HG02610 (cell line): ENCODE data around the gene PATL1.

Experiments
- ATAC-seq: cut with Tn5 transposase; IDR thresholded peaks from one replicate; pipeline ENCODE4 v1.9.1; 2021; ENCODE audit warnings: mild to moderate bottlenecking, moderate library complexity; ENCODE audit not compliant: unreplicated experiment

Gene PATL1

DNA sequence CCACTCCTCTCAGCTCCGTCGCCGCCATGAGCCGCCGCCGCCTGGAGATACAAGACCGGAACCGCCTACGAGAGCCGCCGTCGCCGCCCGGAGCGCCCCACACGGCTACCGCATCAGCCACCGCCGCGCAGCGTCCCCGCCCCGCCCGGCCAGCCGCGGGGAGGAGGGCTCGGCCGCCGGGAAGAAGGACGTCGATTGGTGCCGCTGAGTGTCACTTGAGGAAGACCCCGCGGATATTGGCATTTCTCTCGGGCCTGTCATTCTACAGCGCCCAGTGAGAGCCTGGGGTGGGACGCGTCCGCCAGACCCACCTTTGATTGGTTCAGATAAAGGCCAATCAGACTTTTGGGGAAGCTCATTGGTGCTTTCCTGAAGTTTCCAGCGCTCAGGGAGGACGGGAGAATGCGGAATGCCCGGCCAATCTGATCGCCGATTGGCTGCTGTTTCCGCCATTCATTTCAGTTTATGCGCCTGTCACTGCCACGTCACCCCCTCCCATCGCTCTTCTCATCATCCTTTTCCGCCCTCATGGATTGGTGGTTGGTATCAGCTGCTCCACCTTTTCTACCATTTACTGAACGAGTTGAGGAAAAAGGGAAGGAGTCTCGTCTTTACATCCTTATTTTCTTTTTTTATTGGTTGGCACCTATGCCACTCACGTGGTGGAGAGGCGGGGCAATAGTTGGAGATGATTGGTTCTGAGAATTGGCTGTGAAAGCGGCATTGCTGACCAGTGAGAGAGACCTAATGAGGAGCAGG is 53.0 kb downstream of the PATL1 start, which contains the start of gene OSBP:
Gene OSBP (minus strand): TSS at position 138 of the 759 bp plus-strand sequence. CDS start 110 bp downstream, at position 28.
- peak; percentile 90 for ATAC-seq

DNA sequence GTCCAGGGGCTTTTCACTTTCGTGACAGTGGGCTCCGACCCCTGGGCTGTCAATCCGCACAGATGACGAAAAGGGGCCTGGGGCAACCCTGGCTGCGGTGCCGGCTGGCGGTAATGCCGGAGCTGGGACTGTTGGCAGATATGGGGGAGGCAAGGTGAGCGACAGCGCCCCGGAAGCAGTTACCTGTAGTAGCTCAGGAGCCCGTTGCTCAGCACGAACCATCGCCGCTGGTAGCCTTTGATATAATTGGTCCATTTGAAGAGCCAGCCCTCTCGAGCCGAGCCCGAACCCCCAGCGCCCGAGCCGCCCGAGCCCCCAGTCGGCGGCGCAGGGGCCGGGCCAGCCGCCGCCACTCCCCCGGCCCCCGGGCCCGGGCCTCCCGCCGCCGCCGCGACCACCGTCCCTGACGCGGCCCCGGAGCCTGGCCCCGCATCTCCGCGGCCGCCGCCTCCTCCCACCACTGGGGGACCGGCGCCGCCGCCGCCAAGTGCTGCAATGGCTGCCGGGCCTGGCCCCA is 53.7 kb downstream of the PATL1 start:
- peak; percentile 8 for ATAC-seq

DNA sequence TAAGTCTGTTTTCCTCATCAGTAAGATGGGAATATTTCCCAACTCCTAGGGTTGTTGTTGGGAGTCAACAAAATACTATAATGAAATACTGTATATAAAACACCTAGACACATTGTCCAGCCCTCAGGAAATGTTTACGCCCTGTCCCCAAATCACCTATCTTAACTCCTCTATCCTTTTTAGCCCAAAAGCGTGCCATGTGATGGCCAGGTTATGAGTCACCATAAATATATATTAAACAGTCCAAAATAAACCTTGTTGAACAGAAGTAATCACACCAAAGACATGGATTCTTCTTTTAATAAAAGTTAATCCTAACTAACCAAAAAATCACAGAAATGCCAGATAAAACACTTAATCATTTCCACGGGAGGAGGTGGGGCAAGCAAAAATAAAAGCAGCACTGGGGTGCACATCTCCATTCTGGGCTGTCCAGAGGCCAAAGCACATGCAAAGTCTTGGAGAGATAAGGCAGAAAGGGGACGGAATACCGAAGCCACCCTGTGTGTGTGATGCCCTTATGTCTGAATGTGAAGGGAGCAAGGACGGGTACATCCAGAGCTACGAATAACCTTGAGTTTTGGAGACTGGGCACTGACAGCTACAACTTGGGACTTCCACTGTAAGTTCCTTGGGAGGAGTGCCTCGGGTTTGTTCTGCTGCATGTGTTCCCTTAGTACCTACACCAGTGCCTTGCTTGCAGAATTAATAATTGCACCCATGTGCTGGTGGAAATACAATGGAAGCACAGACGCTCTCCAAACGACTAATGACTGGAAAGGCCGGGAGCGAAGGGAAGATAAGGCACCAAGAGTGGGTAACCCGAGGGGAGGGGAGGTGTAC is 54.3 kb downstream of the PATL1 start:
- ATAC-seq: no peak

DNA sequence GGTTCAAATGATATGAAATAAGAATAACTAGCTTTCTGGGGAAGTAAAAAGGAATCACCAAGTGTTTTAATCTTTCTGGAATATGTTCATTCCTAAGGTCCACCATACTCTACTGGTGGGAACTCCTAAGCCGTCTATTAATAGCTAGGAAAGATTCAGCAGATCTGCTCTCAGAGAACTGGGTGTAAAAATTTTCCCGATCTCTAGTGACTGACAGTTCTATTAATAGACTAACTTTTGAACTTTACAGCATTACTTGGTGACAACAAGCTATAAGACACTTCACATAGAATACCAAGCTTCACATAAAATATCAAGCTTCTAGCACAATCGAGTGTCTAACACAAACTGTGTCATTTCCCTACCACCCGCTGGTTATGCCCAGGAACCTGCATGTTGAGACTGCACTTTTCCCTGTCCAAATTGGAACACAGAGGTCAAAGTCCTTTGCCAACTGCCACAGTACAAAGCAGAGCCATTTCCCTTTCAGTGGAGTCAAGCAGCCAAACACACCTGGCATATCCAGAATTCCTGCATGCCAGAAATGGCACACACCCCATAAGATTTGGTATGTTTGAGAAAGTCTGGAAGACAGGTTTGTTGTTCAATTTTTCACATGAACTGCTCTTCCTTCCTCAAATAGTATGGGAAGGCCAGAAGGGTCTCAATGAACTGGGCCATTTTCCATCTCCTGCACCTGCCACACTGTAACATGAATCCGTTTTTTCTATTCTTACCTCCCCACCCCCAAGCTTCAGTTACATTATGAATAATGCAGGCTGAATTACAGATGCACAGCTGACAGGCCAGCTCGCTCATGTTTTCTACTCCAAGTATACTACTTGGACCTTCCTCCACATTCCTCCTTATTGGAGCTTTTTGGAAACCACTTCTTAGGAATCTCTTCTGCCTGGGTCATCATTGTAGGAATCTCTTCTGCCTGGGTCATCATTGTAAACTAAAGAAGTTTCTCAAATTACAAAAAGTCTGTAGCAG is 57.0 kb downstream of the PATL1 start:
- ATAC-seq: no peak

DNA sequence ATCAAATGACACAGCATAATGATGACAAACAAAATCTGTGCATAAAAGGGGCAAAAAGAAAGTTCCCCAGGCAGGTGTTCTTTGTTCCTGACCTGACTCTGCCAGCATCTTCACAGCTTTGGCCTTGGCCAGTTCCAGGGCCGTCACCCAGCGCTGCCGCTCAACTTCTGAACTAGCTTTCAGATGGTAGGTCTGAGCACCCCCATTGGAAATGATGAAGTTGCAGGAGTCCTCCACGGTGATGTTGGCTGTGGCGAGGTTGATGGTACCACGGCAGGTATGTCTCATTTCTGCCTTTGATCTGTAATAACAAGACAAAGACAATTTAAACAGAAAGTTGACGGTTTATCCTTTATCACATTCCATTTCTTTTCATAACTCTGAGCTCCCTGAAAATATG is 58.5 kb downstream of the PATL1 start:
- ATAC-seq: no peak

DNA sequence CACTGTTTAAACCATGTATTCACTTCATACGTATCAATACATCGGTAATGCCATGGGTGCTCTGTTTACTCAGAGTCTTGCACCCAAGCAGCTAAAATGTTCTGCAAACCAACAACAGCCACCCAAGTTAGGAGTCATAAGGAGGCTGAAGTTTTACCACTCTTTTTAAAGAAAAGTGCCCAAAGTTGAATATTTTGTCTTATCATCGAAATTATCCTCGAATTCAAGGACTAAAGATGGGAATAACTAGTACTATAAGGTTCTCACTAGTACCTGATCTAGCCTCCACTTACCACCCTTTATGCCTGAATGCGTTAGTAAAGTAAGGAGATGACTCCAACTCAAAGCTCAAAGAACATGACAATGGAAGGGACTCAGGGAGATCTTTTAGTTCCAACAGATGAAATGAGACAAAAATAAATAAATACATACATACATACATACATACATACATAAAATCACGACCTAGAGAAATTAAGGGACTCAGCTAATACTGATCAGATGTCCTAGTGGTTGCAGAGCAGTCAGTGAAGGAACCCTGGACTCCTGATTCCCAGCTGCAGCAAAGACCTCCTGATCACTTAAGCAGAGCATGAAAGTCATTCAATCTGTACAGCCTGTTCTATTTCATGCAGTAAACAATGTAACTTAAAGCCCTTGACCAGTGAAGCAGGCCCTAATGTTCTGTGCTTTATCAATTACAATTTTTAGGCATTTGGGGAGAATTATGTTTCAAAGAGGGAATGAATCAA is 61.0 kb downstream of the PATL1 start:
- ATAC-seq: no peak

DNA sequence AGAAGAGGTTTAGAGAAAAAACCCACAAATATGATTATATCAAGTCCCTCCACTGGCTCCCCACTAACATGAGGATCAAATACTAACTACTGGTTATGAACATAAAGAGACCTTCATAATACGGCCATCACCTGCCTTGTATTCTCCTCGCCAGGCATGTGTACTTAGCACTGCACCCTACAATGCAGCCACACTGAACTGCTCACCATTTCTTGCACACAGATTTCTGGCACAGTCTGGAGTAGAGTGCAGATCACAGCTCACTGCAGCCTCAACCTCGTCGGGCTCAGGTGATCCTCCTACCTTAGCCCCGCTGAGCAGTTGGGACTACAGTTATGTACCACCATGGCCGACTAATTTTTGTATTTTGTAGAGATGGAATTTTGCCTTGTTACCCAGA is 66.4 kb downstream of the PATL1 start:
- ATAC-seq: no peak

DNA sequence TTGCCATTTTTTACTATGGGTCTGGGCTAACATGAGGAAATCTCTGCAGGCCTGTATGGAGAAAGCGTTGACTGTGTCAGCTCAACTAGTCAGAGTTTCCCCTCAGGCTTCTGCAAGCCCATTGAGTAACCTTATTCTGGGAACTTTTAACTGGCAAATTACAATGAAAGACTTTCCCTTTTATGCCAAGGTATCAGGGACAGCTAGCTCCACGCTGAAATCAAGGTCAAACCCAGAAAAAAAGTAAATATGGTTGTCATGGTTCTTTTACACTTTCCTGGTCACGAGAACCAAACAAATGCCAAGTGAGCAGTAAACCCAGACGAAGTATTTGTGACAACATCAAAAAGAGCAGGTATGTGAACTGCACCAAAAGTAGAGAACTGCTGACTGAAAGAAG is 67.0 kb downstream of the PATL1 start:
- ATAC-seq: no peak

DNA sequence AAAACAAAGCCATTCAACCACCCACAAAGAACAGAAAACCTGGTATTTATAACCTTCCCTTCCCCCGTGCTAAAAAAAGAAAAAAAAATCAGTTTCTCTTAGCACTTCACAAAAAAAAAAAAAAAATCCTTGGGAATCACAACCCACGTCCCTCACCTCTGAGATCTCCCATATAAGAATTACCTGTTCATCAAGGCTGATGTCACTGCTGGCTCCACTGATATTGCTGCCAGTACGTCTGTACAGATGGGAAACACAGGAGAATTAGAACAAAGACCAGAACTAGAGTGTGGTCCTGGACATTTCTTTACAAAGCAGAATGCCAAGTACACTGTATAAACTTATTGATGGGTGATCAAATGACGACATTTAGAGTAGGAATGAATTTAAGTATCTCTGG is 68.2 kb downstream of the PATL1 start:
- no peak for ATAC-seq

DNA sequence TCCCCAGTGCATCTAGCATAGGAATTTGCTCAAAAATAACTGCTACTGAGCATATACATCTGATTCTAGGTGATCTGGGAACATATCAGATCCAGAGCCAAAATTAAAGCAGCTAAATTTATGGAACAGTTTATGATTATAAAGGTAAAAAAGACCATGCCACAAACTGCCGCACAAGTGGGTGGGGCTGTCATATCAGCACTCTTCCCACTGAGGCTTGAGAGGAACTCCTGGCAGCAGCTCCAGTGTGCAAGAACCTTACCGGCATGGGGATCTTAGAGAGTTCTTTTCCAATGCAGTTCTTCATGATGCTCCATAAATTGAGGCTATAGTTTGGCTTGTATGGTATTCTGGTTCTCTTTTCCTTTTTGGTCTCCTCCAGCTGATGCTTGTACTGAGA is 68.6 kb downstream of the PATL1 start:
- ATAC-seq: no peak

DNA sequence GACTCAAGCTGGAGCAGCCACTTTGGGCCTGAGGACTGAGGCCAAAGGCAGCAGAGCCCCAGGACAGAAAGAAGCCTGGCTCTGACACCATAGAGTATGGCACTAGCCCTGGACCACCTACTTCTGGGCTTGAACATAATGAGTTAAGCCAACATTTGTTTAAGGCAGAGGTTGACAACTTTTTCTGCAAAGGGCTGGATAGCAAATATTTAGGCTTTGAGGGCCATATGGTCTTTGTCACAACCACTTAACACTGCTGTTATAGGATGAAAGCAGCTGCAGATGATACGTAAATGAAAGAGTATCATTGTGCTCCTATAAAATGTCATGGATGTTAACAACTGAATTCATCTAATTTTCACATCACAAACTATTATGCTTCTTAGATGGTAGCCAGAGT is 69.9 kb downstream of the PATL1 start:
- no peak for ATAC-seq
